ENCODE results near the gene GGT1.
"Not testable (repeated sequence)": the region's sequence is repeated elsewhere in the genome, so short reads cannot be mapped to it uniquely, and the experiment has no call there.

The GGT1 gene

GRCh38 chr22:24595863-24596262 lies 7.1 kb upstream of the GGT1 start:
- no peak for DNase-seq (ENCODE audit: low read depth in 1 of 2, low spot score in 1 of 2)

DNA sequence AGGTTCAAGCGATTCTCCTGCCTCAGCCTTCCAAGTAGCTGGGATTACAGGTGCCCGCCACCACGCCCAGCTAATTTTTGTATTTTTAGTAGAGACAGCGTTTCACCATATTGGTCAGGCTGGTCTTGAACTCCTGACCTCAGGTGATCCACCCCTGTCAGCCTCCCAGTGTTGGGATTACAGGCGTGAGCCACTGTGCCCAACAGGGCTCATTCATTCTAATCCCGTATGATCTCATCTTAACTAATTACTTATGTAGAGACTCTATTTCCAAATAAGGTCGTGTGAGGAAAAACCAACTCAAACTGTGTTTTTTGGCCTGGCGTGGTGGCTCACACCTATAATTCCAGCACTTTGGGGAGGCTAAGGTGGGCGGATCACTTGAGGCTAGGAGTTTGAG lies 5.9 kb upstream of the GGT1 start:
- not testable (repeated sequence) for DNase-seq (ENCODE audit: low read depth in 1 of 2, low spot score in 1 of 2)

- no peak for DNase-seq (ENCODE audit: low read depth in 1 of 2, low spot score in 1 of 2)
Observed at GRCh38 chr22:24599514-24599913, 3.5 kb upstream of the GGT1 start.

DNA sequence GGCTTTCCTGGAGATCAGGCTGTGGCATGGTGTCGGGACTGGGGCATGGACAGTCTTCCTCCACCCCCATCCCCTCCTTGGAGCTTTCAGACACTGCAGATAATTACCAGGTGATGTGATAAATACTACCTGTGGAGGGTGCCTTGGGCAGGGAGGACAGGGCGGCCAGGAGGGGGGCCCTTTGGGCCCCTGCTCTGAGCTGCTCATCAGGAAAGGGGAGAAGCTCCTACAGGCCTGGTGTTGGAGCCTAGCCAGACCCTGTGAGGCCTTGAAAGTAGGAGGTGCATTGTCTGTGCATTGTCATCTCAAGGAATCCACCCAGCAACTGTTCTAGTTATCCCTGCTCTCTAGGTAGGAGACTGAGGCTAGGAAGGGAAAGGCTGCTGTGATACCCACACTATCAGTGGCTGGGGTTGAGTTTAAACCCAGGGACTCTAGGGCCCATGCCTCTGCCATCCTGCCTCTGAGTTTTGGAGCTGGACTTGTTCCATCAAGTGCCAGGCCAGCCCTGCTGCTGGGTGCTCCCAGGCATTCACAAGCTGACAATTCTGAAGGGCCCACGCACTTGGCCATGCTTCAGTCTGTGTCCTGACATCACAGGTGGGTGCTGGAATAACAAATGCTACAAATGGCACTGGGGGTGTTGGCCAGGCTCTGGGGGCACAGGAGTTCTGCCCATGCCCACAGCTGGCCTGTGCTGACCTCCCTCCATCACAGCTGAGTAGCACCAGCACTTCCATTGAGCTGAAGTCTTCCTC lies 2.9 kb upstream of the GGT1 start:
- DNase-seq (ENCODE audit: low read depth in 1 of 2, low spot score in 1 of 2) = not testable (repeated sequence)

DNA sequence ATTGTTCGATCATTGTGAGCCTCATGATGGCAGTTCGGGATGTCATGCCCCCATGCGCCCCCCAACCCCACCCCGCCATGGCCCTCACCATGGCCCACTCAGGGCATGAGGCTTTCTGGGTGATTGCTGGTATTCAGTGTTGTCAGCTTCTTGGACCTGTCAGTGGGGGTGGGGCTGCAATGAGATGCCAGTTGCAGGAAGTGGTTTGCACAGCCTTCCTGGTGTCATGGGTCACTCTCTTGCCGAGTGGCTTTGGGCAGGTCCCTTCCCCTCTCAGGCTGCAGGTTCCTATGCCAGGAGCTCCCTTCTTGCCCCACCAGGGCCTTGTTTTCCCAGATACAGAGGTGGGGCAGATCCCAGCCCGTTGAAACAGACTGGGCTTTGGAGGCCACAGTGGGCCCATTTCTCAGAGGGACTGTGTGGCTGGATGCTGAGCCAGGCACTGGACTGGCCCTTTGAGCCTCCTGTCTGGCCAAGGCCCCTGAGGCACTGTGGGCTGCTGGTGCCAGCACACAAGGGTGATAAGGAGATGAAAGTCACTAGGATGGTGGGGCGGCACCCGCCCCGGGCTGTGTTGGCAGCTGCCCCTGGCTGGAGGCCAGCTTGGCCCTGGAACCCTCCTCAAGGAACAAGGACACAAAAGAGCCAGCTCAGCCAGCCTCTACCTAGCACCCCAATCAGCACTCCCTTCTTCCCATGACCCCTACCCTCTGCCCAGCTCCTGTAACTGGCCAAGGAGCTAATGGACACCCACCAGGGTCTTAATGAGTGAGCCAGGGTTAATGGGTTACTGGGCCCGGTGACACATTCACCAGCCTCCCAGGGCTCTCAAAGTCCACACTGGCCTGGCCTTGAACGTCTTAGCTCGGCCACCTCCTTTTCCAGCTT lies 1.5 kb upstream of the GGT1 start:
- no peak for DNase-seq (ENCODE audit: low read depth in 1 of 2, low spot score in 1 of 2)

DNA sequence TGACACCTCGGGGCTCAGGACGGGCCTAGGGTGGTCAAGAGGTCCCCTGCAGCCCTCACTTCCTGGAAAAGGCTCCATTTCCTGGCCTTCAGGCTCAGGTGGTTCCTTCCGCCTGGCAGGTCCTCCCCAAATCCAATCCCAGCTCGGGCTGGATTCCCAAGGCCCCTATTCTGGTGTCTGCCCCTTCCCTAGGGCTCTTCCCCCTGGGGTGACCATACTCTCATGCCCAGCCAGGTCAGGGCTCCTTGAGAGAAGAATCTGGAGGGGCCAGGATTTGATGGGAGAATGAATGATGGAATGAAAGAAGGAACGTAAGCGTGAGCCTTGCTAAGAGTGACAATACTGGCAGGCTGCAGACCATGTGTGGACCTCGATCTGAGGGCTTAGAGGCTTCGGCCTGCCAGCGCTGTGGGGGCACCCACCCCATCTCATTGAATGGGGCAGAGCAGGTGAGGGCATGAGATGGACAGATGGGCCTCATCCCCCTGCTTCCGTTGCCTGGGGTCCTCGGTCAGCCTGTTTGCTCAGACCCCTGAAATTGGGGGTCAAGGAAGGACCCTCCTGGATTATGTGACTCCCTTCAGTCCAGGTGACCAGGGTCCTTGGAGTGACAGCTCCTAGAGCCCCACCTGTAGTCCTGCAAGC lies 766 bp upstream of the GGT1 start:
- not testable (repeated sequence) for DNase-seq (ENCODE audit: low read depth in 1 of 2, low spot score in 1 of 2)

- DNase-seq (ENCODE audit: low read depth in 1 of 2, low spot score in 1 of 2) = not testable (repeated sequence)
Observed at GRCh38 chr22:24603770-24604629, 1.0 kb downstream of the GGT1 start.

DNA sequence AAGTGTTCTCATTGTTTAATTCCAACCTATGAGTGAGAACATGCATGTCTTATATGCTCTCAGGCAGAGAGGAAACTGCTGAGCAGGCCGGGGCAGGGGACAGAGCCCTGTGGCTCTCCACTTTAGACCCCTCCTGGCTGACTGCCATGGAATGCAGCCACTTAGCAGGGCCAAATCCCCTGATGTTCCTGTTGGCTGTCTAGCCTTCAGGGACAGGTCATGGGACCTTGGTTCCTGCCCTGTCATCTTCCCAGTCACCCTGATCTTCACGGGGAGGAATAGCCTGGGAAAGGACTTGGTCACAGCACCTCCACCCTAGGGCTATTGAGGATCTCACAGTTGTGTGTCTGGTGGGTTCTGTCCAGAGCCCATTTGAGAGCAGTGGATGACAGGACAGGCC lies 3.3 kb downstream of the GGT1 start:
- not testable (repeated sequence) for DNase-seq (ENCODE audit: low read depth in 1 of 2, low spot score in 1 of 2)

DNA sequence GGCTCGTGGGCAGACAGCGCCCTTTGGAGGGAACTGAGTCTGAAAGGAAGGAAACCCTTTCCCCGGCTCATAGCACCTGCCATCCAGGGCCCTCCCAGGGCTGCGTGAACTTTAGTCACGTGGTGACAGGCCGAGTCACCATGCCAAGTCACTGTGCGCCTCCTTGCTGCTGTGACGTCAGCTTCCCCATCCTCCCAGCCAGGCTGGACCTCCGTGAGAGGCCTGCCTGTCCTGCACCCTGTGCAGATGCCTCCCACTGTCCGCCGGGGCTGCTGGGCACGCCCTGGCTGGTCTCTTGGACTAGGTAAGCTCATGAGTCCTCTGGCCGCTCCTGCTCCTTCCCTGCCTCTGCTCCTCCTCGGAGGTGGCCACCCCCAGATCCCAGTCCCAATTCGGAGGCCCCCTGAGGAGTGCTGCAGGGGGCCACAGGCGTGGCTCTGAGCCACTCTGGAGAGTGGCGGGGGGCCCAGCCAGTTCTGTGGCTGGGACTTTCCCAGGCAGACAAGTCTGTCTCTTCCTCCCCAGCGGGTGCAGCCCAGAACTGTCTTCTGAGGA lies 4.5 kb downstream of the GGT1 start:
- DNase-seq (ENCODE audit: low read depth in 1 of 2, low spot score in 1 of 2) = peak; percentile 46

- DNase-seq (ENCODE audit: low read depth in 1 of 2, low spot score in 1 of 2) = not testable (repeated sequence)
Observed at GRCh38 chr22:24608327-24608726, 5.3 kb downstream of the GGT1 start.

GRCh38 chr22:24609888-24610287 lies 6.9 kb downstream of the GGT1 start:
- not testable (repeated sequence) for DNase-seq (ENCODE audit: low read depth in 1 of 2, low spot score in 1 of 2)

GRCh38 chr22:24614794-24615193 lies 11.8 kb downstream of the GGT1 start:
- DNase-seq (ENCODE audit: low read depth in 1 of 2, low spot score in 1 of 2) = not testable (repeated sequence)

- not testable (repeated sequence) for DNase-seq (ENCODE audit: low read depth in 1 of 2, low spot score in 1 of 2)
Observed at GRCh38 chr22:24621244-24621643, 18.3 kb downstream of the GGT1 start.

- not testable (repeated sequence) for DNase-seq (ENCODE audit: low read depth in 1 of 2, low spot score in 1 of 2)
Observed at GRCh38 chr22:24622596-24622995, 19.6 kb downstream of the GGT1 start.

GRCh38 chr22:24627911-24628310 lies 24.9 kb downstream of the GGT1 start:
- not testable (repeated sequence) for DNase-seq (ENCODE audit: low read depth in 1 of 2, low spot score in 1 of 2)

GRCh38 chr22:24629069-24629468 lies 26.1 kb downstream of the GGT1 start:
- not testable (repeated sequence) for DNase-seq (ENCODE audit: low read depth in 1 of 2, low spot score in 1 of 2)

- DNase-seq (ENCODE audit: low read depth in 1 of 2, low spot score in 1 of 2) = not testable (repeated sequence)
Observed at GRCh38 chr22:24630812-24631427, 27.9 kb downstream of the GGT1 start.

DNA sequence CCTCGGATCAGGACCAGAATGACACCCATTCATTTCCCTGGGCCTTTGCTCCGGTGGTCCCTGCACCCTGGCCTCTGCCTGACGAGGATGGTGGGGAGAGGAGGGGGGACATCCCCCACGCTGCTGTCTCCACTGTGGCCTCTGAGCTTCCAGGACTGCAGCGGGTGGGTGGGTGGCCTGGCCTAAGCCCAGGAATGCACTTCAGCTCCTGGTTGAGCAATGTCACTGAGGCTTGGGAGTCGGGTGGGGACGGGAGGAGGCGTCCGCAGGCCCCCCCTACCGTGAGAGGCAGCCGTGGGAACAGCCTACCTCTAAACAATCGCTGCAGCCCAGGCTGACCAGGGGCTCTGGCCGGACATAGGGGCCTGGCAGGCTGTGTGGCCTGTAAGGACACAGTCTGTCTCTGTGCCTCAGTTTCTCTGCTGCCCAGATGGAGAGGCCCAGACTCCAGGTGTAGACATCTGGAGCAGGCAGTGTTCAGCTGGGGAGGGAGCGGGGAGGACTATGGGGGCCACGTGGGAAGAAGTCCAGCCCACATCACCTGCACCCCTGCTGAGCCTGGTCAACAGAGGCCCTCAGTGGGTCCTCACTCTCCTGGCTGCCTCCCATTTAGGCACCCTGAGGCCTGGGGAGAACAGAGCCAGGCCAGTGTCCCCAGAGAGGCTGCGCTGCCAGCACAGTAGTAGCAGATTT lies 28.6 kb downstream of the GGT1 start:
- not testable (repeated sequence) for DNase-seq (ENCODE audit: low read depth in 1 of 2, low spot score in 1 of 2)

DNA sequence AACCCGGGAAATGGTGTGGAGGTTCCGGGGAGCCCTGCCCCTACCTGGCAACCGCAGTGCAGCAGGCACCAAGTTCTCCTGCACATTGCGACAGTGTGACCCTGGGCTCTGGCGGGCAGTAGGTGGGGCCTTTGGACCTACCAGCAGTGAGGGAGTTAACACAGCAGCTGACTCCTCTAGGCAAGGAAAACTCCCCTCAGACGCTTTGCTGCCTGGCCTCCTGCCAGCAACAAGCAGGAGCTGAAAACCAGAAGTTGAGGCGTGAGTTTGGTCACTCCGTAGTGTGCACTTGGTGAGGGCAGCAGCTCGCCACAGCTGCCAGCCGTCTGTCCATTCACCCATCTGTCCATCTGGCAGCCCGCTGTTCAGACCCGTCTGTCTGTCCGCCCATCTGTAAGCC lies 29.6 kb downstream of the GGT1 start:
- DNase-seq (ENCODE audit: low read depth in 1 of 2, low spot score in 1 of 2) = not testable (repeated sequence)

All from activated CD4-positive, alpha-beta T cell treated with anti-CD3 and anti-CD28 coated beads, Interleukin-2, amount 50 U/mL, for 24 hours (primary cell).